Naive B cell (primary cell): ENCODE results near the gene KANSL1L. TPM values are rescaled to one million over a fixed set of nuclear protein-coding genes. Genes with fewer than 3 reads are reported as not detected.

Source experiments
- ATAC-seq, 2 donors: fragments of 150-1000 bp; cut with Tn5 transposase; 2 replicates each; pipeline ENCODE4 v1.10.0; 2021; ENCODE audit warnings: low read depth in 2 of 2, mild to moderate bottlenecking in 2 of 2, moderate library complexity in 2 of 2
- DNase-seq: peaks from one replicate; pipeline ENCODE4 v3.0.0; 2022
- H3K27ac Mint-ChIP-seq, 6 donors: one replicate each; pipeline ENCODE4 v1.8.0; 2020 to 2022; ENCODE audit warnings: mild to moderate bottlenecking in 6 of 6, mixed read lengths in 6 of 6, moderate library complexity in 5 of 6, inconsistent platforms in 2 of 6
- H3K27me3 Mint-ChIP-seq, 3 donors: one replicate each; pipeline ENCODE4 v1.8.0; 2021 to 2022; ENCODE audit warnings: mixed read lengths in 3 of 3, mild to moderate bottlenecking in 1 of 3
- H3K36me3 Mint-ChIP-seq, 2 donors: one replicate each; pipeline ENCODE4 v1.8.0; 2020 to 2022; ENCODE audit warnings: mixed read lengths in 2 of 2, inconsistent platforms in 1 of 2, mild to moderate bottlenecking in 1 of 2
- H3K4me1 Mint-ChIP-seq, 3 donors: one replicate each; pipeline ENCODE4 v1.8.0; 2020 to 2022; ENCODE audit warnings: mixed read lengths in 3 of 3, inconsistent platforms in 1 of 3, mild to moderate bottlenecking in 1 of 3, moderate library complexity in 1 of 3
- H3K4me3 Mint-ChIP-seq, 8 donors: one replicate each; pipeline ENCODE4 v1.8.0; 2020 to 2022; ENCODE audit warnings: mild to moderate bottlenecking in 8 of 8, mixed read lengths in 8 of 8, moderate library complexity in 8 of 8, inconsistent platforms in 2 of 8
- H3K9me3 Mint-ChIP-seq, 7 donors: one replicate each; pipeline ENCODE4 v1.8.0; 2020 to 2022; ENCODE audit warnings: mixed read lengths in 7 of 7, mild to moderate bottlenecking in 5 of 7, inconsistent platforms in 2 of 7, moderate library complexity in 1 of 7
- polyA plus RNA-seq, 6 donors: library from polyadenylated mRNA; unstranded; fragments of 300-500 nt; fragmentation: Illumina TruSeq; gene quantifications; one replicate each; pipeline ENCODE4 v1.2.3, GENCODE V29; 2021; ENCODE audit warnings: low read depth in 6 of 6

KANSL1L gene
- polyA plus RNA-seq, 6 donors from 2014 or later = 0.52 to 3.2 (median 2.4) TPM

DNA sequence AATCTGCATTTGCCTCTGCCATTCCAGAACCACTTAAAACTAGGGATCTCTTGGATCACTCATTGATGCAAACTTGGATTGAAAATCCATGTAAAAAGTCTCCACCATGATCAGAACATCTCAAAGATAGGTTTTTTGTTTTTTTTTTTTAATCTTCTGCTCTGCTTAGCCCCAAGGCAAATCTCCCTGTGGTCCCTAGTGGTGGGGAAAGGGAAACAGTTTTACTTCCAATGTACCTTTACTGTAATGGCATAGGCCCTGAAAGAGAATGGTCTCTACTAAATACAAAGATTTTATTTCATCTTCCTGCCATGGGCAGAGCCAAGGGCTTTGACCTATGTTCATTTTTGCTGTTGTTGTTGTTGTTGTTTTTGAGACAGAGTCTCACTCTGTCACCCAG, 78.4 kb downstream of the KANSL1L start:
- ATAC-seq (no peak), DNase-seq (no peak)
- no peaks in the 10 kb centered on the region for H3K27me3 Mint-ChIP-seq
- no peaks in the 10 kb centered on the region for H3K9me3 Mint-ChIP-seq
- no peak overlapping the region for H3K4me3 Mint-ChIP-seq
- no peaks in the 10 kb centered on the region for H3K4me1 Mint-ChIP-seq
- H3K36me3 Mint-ChIP-seq = peaks cover 0 to 6% of the 10 kb centered on the region in 2 donors
- peak overlapping the region in 1 of 6 donors; percentile 23 for H3K27ac Mint-ChIP-seq

DNA sequence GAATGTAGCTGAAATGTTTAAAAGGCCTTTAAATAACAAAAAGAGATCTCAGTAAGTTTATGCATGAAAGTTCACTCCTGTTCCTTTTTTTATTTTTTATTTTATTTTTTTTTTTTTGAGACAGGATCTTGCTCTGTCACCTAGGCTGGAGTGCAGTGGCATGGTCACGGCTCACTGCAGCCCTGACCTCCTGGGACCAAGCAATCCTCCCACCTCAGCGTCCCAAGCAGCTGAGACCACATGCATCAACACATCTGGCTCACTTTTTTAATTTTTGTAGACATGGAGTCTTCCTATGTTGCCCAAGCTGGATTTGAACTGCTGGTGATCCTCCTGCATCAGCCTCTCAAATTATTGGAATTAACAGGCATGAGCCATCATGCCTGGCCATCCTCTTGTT, 84.3 kb downstream of the KANSL1L start:
- no peaks in the 10 kb centered on the region for H3K27me3 Mint-ChIP-seq
- peaks cover 0 to 4% of the 10 kb centered on the region in 2 donors for H3K36me3 Mint-ChIP-seq
- no peaks in the 10 kb centered on the region for H3K9me3 Mint-ChIP-seq
- H3K4me3 Mint-ChIP-seq = no peak overlapping the region
- no peak for ATAC-seq
- peaks cover 4 to 7% (median 6%) of the 10 kb centered on the region in 3 donors for H3K4me1 Mint-ChIP-seq
- no peak for DNase-seq
- H3K27ac Mint-ChIP-seq = peak overlapping the region in 2 of 6 donors; percentile 32 to 47

DNA sequence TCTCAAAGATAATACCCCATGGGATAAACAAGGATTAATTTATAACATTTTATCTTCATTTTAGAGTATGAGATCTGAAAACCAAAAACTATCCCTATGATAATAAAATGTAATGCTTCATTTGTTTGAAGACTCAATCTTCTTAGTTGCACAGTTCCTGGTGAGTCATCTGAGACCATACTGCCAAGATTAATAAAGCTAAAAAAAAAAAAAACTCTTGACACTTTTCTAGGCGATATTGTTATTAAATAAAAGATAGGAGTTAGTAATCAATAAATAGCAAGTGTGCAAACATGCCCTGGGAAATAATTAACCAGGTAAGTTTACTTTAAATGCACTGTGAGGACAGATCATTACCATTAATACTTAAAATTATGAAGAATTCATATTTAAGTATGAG, 84.9 kb downstream of the KANSL1L start:
- peaks cover 4 to 7% (median 6%) of the 10 kb centered on the region in 3 donors for H3K4me1 Mint-ChIP-seq

DNA sequence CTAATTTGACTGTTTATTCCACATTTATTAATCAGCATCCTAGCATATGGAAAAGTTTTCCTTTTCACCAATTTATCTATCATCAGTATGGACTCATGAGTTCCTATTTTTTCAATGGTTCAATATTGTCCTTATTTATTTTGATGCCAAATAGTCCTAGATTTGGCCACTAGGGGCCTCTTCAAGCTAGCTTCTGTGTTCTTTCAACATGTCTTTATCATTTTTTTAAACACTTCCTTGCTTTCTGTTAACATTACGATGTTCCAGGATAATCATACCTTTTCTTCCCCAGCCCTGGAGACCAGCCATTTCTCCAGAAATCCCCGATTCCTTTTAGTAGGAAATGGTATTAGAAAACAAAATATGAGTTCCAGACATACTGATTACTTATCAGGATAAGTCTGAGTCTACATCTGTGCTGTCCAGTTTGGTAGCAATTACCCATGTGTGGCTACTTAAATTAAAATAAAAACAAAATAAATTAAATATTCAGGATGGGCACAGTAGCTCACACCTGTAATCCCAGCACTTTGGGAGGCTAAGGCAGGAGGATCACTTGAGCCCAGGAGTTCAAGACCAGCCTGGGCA, 98.2 kb downstream of the KANSL1L start:
- H3K27ac Mint-ChIP-seq = no peak overlapping the region
- no peaks in the 10 kb centered on the region for H3K9me3 Mint-ChIP-seq
- ATAC-seq (no peak), DNase-seq (no peak)
- no peaks in the 10 kb centered on the region for H3K4me1 Mint-ChIP-seq
- peaks cover 0 to 10% of the 10 kb centered on the region in 2 donors for H3K36me3 Mint-ChIP-seq
- H3K4me3 Mint-ChIP-seq = no peak overlapping the region
- no peaks in the 10 kb centered on the region for H3K27me3 Mint-ChIP-seq

More for the DNA sequence above, 84.9 kb downstream of the KANSL1L start:
- Mint-ChIP-seq H3K36me3 (peaks cover 0 to 4% of the 10 kb centered on the region in 2 donors), H3K27ac (no peak overlapping the region), H3K4me3 (no peak overlapping the region), H3K27me3 (no peaks in the 10 kb centered on the region), H3K9me3 (no peaks in the 10 kb centered on the region)
- DNase-seq (no peak), ATAC-seq (no peak)

DNA sequence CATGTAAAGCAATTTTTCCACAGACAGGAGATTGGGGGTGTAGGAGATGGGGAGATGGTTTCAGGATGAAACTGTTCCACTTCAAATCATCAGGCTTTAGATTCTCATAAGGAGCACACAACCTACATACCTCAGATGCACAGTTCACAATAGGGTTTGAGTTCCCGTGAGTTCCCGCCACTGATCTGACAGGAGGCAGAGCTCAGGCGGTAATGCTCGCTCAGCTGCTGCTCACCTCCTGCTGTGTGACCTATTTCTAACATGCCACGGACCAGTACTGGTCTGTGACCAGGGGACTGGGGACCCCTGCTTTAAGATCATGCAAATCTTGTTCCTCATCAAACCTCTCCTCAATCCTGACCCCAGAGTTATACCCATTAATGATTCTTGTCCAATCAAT, 98.7 kb downstream of the KANSL1L start:
- peaks cover 0 to 10% of the 10 kb centered on the region in 2 donors for H3K36me3 Mint-ChIP-seq
- no peaks in the 10 kb centered on the region for H3K27me3 Mint-ChIP-seq
- H3K4me1 Mint-ChIP-seq = no peaks in the 10 kb centered on the region
- ATAC-seq (no peak), DNase-seq (no peak)
- no peak overlapping the region for H3K27ac Mint-ChIP-seq
- H3K9me3 Mint-ChIP-seq = no peaks in the 10 kb centered on the region
- H3K4me3 Mint-ChIP-seq = no peak overlapping the region

DNA sequence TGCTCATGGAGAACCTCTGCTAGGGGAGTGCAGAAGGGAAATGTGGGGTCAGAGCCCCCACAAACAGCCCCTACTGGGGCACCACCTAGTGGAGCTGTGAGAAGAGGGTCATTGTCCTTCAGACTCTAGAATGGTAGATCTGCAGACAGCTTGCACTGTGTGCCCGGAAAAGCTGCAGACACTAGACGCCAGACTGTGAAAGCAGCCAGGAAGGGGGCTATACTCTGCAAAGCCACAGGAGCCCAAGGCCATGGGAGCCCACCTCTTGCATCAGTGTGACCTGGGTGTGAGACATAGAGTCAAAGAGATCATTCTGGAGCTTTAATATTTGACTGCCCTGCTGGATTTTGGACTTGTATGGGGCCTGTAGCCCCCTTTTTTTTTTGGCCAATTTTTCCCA, 107.9 kb downstream of the KANSL1L start:
- Mint-ChIP-seq H3K4me1 (no peaks in the 10 kb centered on the region), H3K27ac (no peak overlapping the region), H3K36me3 (peaks cover 7 to 8% of the 10 kb centered on the region in 2 donors), H3K27me3 (no peaks in the 10 kb centered on the region), H3K4me3 (no peak overlapping the region), H3K9me3 (peaks cover 0 to 7% (median 2%) of the 10 kb centered on the region in 7 donors)
- no peak for DNase-seq
- ATAC-seq = no peak

DNA sequence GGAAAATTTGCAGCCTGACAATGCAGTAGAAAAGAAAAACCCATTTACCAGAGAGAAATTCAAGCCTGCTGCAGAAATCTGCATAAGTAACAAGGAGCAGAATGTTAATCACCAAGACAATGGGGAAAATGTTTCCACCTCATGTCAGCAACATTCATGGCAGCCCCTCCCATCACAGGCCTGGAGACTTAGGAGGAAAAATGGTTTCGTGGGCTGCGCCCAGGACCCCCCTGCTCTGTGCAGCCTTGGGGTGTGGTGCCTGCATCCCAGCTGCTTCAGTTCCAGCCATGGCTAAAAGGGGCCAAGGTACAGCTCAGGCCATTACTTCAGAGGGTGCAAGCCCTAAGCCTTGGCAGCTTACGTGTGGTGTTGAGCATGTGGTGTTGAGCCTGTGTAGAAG, 115.4 kb downstream of the KANSL1L start:
- H3K36me3 Mint-ChIP-seq = peaks cover 18 to 24% of the 10 kb centered on the region in 2 donors
- no peaks in the 10 kb centered on the region for H3K4me1 Mint-ChIP-seq
- ATAC-seq = no peak
- peaks cover 11 to 41% (median 22%) of the 10 kb centered on the region in 7 donors for H3K9me3 Mint-ChIP-seq
- H3K27ac Mint-ChIP-seq = no peak overlapping the region
- no peaks in the 10 kb centered on the region for H3K27me3 Mint-ChIP-seq
- no peak for DNase-seq
- H3K4me3 Mint-ChIP-seq = no peak overlapping the region

DNA sequence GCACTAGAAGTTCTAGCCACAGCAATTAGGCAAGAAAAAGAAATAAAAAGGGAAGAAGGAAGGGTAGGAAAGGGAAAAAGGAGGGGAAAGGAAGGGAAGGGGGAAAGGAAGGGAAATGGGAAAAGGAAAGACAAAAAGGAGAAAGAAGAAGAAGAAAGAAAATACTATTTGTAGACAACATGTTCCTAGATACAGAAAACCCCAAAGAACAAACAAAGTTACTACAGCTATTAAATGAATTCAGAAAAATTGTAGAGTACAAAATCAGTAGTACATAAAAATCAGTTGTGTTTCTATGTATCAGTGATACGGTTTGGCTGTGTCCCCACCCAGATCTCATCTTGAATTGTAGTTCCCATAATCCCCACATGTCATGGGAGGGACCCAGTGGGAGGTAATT, 116.5 kb downstream of the KANSL1L start:
- H3K36me3 Mint-ChIP-seq = peaks cover 18 to 24% of the 10 kb centered on the region in 2 donors
- no peak overlapping the region for H3K4me3 Mint-ChIP-seq
- peaks cover 11 to 41% (median 22%) of the 10 kb centered on the region in 7 donors for H3K9me3 Mint-ChIP-seq
- no peaks in the 10 kb centered on the region for H3K4me1 Mint-ChIP-seq
- no peak for ATAC-seq
- no peak for DNase-seq
- peak overlapping the region in 1 of 6 donors; percentile 3 for H3K27ac Mint-ChIP-seq
- H3K27me3 Mint-ChIP-seq = no peaks in the 10 kb centered on the region

DNA sequence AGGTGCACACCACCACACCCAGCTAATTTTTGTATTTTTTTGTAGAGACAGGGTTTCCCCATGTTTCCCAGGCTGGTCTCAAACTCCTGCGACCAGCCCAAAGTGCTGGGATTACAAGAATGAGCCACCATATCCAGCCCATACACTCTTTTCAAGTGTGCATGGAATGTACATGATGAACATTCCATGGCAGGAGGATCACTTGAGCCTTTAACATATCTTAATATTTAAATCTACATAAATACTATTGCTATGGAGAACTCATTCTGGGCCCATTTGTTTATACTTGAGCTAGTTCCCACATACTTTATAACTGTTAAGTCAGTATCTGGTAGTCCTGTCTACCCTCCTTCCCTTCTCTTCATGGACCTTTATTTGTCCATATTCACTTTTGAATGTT, 120.3 kb downstream of the KANSL1L start:
- no peaks in the 10 kb centered on the region for H3K27me3 Mint-ChIP-seq
- H3K36me3 Mint-ChIP-seq = peaks cover 18 to 34% of the 10 kb centered on the region in 2 donors
- H3K9me3 Mint-ChIP-seq = peaks cover 11 to 27% (median 12%) of the 10 kb centered on the region in 7 donors

DNA sequence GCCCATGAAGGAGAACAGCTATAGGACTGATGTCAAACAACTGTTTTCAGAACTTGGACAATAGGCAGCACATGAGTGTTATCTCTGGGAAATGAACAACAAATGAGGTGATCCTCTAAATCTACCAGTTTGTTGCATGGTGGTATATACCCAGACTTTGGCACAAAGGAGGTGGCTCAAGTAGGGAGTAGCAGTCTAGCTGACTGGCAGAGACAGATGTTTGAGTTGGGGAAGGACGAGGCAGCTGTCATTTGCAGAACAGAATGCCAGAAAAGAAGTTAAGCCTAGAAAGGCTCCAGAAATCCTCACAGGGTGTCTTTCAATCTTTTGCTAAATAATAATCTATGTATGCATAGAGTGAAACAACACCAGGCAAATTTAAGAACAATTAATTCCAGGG, 121.4 kb downstream of the KANSL1L start:
- DNase-seq (no peak), ATAC-seq (no peak)
- Mint-ChIP-seq H3K4me3 (no peak overlapping the region), H3K27ac (peak overlapping the region in 2 of 6 donors; percentile 2 to 43), H3K27me3 (no peaks in the 10 kb centered on the region), H3K9me3 (peaks cover 4 to 17% (median 6%) of the 10 kb centered on the region in 7 donors), H3K36me3 (peaks cover 7 to 26% of the 10 kb centered on the region in 2 donors), H3K4me1 (no peaks in the 10 kb centered on the region)

More for the DNA sequence above, 120.3 kb downstream of the KANSL1L start:
- no peak overlapping the region for H3K27ac Mint-ChIP-seq
- DNase-seq = no peak
- no peak overlapping the region for H3K4me3 Mint-ChIP-seq
- no peak for ATAC-seq
- H3K4me1 Mint-ChIP-seq = no peaks in the 10 kb centered on the region

DNA sequence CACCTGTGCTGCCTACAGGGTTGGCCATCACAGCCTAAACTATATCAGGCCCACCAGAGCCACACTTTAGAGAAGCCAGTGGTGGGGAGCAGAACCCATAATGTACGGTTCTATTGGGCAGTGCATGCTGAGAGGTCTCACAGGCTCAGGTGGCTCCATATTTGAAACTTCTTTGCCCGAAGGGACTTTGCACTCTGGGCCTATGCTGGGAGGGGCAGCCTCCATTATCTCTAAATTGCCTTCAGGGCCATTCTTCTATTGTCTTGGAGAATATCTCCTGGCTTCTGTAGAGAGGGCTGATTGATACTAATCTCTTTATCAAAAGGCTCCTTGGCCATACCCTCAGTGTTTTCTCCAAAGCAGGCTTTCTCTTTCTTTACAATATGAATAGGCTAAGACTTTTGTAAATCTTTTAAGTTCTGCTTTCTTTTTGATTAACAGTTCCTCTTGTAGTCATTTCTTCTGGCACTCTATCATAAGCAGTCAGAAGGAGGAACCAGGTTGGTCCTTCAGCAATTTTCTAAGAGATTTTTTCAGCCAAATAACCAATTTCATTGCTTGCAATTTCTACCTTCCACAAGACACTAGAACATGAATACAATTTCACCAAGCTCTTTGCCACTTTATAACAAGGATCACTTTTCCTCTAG, 124.2 kb downstream of the KANSL1L start:
- Mint-ChIP-seq H3K36me3 (peaks cover 0 to 16% of the 10 kb centered on the region in 2 donors), H3K4me3 (no peak overlapping the region), H3K27ac (peak overlapping the region in 1 of 6 donors; percentile 60), H3K27me3 (no peaks in the 10 kb centered on the region), H3K9me3 (peaks cover 0 to 15% (median 4%) of the 10 kb centered on the region in 7 donors), H3K4me1 (no peaks in the 10 kb centered on the region)
- ATAC-seq (no peak), DNase-seq (no peak)

DNA sequence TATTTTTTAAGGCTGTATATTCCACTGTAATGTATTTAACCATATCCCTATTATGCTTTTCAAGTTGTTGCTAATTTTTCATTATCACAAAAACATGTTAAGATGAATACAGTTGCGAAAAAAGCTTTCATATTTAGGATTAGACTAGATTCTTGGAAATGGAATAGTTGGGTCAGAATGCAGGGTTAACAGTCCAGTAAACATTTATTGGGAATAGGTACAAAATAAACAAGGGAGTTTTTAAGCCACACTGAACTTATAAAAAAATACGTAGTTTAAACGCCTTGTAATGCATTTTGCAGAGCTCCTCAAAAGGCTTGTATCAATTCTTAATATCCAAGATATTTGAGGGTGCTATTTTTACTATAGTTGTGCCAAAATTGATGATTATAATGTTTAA, 133.1 kb downstream of the KANSL1L start:
- Mint-ChIP-seq H3K27ac (no peak overlapping the region), H3K4me3 (no peak overlapping the region), H3K36me3 (peaks cover 0 to 5% of the 10 kb centered on the region in 2 donors), H3K4me1 (peaks cover 0 to 7% (median 0%) of the 10 kb centered on the region in 3 donors), H3K27me3 (no peaks in the 10 kb centered on the region), H3K9me3 (peaks cover 0 to 2% (median 0%) of the 10 kb centered on the region in 7 donors)
- ATAC-seq = no peak
- DNase-seq = no peak

DNA sequence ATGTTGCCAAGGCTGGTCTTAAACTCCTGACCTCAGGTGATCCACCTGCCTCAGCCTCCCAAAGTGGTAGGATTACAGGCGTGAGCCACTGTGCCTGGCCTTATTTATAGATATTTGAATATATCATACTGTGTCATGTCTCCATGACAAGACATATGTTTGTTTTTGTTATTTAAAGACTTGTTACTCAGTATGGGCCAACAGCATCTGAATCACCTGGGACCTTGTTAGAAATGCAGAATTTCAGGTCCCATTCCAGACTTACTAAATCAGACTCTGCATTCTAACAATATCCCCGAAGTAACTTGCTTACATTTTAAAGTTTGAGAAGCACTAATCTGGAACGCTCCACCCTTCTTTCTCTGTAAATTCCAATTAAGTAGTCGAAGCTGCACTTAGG, 135.5 kb downstream of the KANSL1L start:
- DNase-seq (no peak), ATAC-seq (no peak)
- H3K9me3 Mint-ChIP-seq = peaks cover 0 to 2% (median 0%) of the 10 kb centered on the region in 7 donors
- no peaks in the 10 kb centered on the region for H3K27me3 Mint-ChIP-seq
- peaks cover 0 to 7% (median 0%) of the 10 kb centered on the region in 3 donors for H3K4me1 Mint-ChIP-seq
- peaks cover 0 to 9% of the 10 kb centered on the region in 2 donors for H3K36me3 Mint-ChIP-seq
- no peak overlapping the region for H3K4me3 Mint-ChIP-seq
- H3K27ac Mint-ChIP-seq = no peak overlapping the region

DNA sequence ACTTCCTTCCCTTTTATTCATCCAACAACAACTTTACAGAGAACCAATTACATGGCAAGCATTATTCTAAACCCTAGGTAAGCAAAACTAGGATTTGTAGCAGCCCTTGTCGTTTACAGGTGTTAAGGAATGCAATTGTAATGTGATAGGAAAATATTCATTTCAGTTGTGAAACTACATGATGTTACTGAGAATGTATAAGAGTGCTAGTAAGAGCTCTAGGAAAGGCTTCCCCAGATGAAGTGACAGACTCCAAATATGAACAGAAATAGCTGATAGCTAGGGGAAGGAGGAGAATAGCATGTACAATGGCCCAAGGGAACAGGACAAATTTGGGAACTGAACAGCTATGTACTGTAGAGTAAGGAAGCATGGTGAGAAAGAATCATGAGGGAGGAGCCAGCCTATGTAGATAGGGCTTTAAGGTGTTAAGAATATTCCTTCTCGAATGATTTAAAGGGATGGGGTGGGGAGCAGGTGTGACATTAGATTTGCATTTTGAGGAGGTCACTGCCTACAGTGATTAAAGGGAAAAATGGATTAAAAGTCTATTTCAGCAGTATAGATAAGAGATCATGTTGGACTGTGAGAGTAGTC, 137.0 kb downstream of the KANSL1L start:
- H3K36me3 Mint-ChIP-seq = peaks cover 0 to 9% of the 10 kb centered on the region in 2 donors
- peak overlapping the region in 2 of 6 donors; percentile 9 to 18 for H3K27ac Mint-ChIP-seq
- peaks cover 0 to 2% (median 0%) of the 10 kb centered on the region in 7 donors for H3K9me3 Mint-ChIP-seq
- no peak for ATAC-seq
- DNase-seq = no peak
- H3K4me3 Mint-ChIP-seq = no peak overlapping the region
- peaks cover 0 to 7% (median 0%) of the 10 kb centered on the region in 3 donors for H3K4me1 Mint-ChIP-seq
- no peaks in the 10 kb centered on the region for H3K27me3 Mint-ChIP-seq
